Measurements from ENCODE around the gene NOX1. TPM values are rescaled to one million over a fixed set of nuclear protein-coding genes. Genes with fewer than 3 reads are reported as not detected.

The NOX1 gene
- 0.07 to 0.12 TPM in 2 of 5 replicates, not detected in the others for total RNA-seq (2022; extraction: Qiagen RNA extraction; ENCODE audit: low read depth)

GRCh38 chrX:100874325-100874724, at the start of gene NOX1:
Gene NOX1 (minus strand): TSS chrX:100874359. CDS start chrX:100874139, 220 bp downstream.

GRCh38 chrX:100819837-100820666, 54.1 kb downstream of the NOX1 start, which contains the start of gene CSTF2:
Gene CSTF2 (plus strand): TSS chrX:100820391. CDS start chrX:100820417, 26 bp downstream.

Other genes with a start within 250 kb of the NOX1 start
- 22.4 to 45.6 TPM (median 40.9 TPM) in 5 replicates for gene TSPAN6, start 237.6 kb downstream of the NOX1 start, total RNA-seq (2022; extraction: Qiagen RNA extraction; ENCODE audit: low read depth)
- gene SRPX2, start 230.2 kb downstream of the NOX1 start, total RNA-seq (2022; extraction: Qiagen RNA extraction; ENCODE audit: low read depth) = 2.0 to 3.5 TPM (median 2.9 TPM) in 5 replicates
- 1.9 to 2.6 TPM (median 2.2 TPM) in 5 replicates for gene SYTL4, start 142.2 kb downstream of the NOX1 start, total RNA-seq (2022; extraction: Qiagen RNA extraction; ENCODE audit: low read depth)
- 31.3 to 35.5 TPM (median 32.4 TPM) in 5 replicates for gene CSTF2, start 54.0 kb downstream of the NOX1 start, total RNA-seq (2022; extraction: Qiagen RNA extraction; ENCODE audit: low read depth)
- gene XKRX, start 54.6 kb upstream of the NOX1 start, total RNA-seq (2022; extraction: Qiagen RNA extraction; ENCODE audit: low read depth) = 0.20 to 0.30 TPM (median 0.27 TPM) in 5 replicates
- 0.13 to 0.18 TPM (median 0.16 TPM) in 4 of 5 replicates, not detected in the other for gene ARL13A, start 95.3 kb upstream of the NOX1 start, total RNA-seq (2022; extraction: Qiagen RNA extraction; ENCODE audit: low read depth)
- gene TRMT2B, start 177.8 kb upstream of the NOX1 start, total RNA-seq (2022; extraction: Qiagen RNA extraction; ENCODE audit: low read depth) = 12.9 to 15.5 TPM (median 15.0 TPM) in 5 replicates
- gene TMEM35A, start 204.5 kb upstream of the NOX1 start, total RNA-seq (2022; extraction: Qiagen RNA extraction; ENCODE audit: low read depth) = not detected in 5 replicates
- 6.3 to 13.3 TPM (median 12.2 TPM) in 5 replicates for gene CENPI, start 223.8 kb upstream of the NOX1 start, total RNA-seq (2022; extraction: Qiagen RNA extraction; ENCODE audit: low read depth)

All from A549 treated with RU486 at 1 μM for 4 hours (cell line).